Measurements from ENCODE around the gene GIMAP6.
"Not testable (repeated sequence)": the region's sequence is repeated elsewhere in the genome, so short reads cannot be mapped to it uniquely, and the experiment has no call there.

The GIMAP6 gene

GRCh38 chr7:150631866-150632864 is at the start of gene GIMAP6:
TSS of gene GIMAP6 (minus strand) at chr7:150632385. CDS start at chr7:150630142, 2,243 bp downstream.
- H3K4me3 ChIP-seq (replicated peaks in 1 of 2; ENCODE audit: low read depth in 2 of 2, low read length in 2 of 2) = no peak within 1 kb of the TSS
- no peak for TF ChIP-seq CTCF (IDR thresholded peaks at IDR 0.05; ENCODE audit: low read depth, low read length)
- no peak for DNase-seq (ENCODE audit: low read depth in 2 of 2)

- H3K4me3 ChIP-seq (replicated peaks in 1 of 2; ENCODE audit: low read depth in 2 of 2, low read length in 2 of 2); DNase-seq (ENCODE audit: low read depth in 2 of 2): not testable (repeated sequence)
These were observed 48.2 kb upstream of the GIMAP6 start for GRCh38 chr7:150680364-150680763.

GRCh38 chr7:150678601-150679000 is 46.4 kb upstream of the GIMAP6 start:
- not testable (repeated sequence) for DNase-seq (ENCODE audit: low read depth in 2 of 2)

GRCh38 chr7:150676854-150677253 is 44.7 kb upstream of the GIMAP6 start:
- not testable (repeated sequence) for H3K4me3 ChIP-seq (replicated peaks in 1 of 2; ENCODE audit: low read depth in 2 of 2, low read length in 2 of 2); DNase-seq (ENCODE audit: low read depth in 2 of 2)

More at GRCh38 chr7:150678601-150679000, 46.4 kb upstream of the GIMAP6 start:
- not testable (repeated sequence) for H3K4me3 ChIP-seq (replicated peaks in 1 of 2; ENCODE audit: low read depth in 2 of 2, low read length in 2 of 2)

- not testable (repeated sequence) for H3K4me3 ChIP-seq (replicated peaks in 1 of 2; ENCODE audit: low read depth in 2 of 2, low read length in 2 of 2); DNase-seq (ENCODE audit: low read depth in 2 of 2)
These were observed 44.1 kb upstream of the GIMAP6 start for GRCh38 chr7:150676276-150676675.

GRCh38 chr7:150675714-150676113 is 43.5 kb upstream of the GIMAP6 start:
- H3K4me3 ChIP-seq (replicated peaks in 1 of 2; ENCODE audit: low read depth in 2 of 2, low read length in 2 of 2) = no peak overlapping the region
- TF ChIP-seq CTCF (IDR thresholded peaks at IDR 0.05; ENCODE audit: low read depth, low read length) = no peak
- no peak for DNase-seq (ENCODE audit: low read depth in 2 of 2)

GRCh38 chr7:150671798-150672585 is 39.8 kb upstream of the GIMAP6 start:
- DNase-seq (ENCODE audit: low read depth in 2 of 2); H3K4me3 ChIP-seq (replicated peaks in 1 of 2; ENCODE audit: low read depth in 2 of 2, low read length in 2 of 2): not testable (repeated sequence)

GRCh38 chr7:150668977-150669376 is 36.8 kb upstream of the GIMAP6 start:
- TF ChIP-seq CTCF (IDR thresholded peaks at IDR 0.05; ENCODE audit: low read depth, low read length) = no peak
- no peak for DNase-seq (ENCODE audit: low read depth in 2 of 2)
- no peak overlapping the region for H3K4me3 ChIP-seq (replicated peaks in 1 of 2; ENCODE audit: low read depth in 2 of 2, low read length in 2 of 2)

GRCh38 chr7:150668472-150668911 is 36.3 kb upstream of the GIMAP6 start:
- no peak for DNase-seq (ENCODE audit: low read depth in 2 of 2)
- TF ChIP-seq CTCF (IDR thresholded peaks at IDR 0.05; ENCODE audit: low read depth, low read length) = no peak
- H3K4me3 ChIP-seq (replicated peaks in 1 of 2; ENCODE audit: low read depth in 2 of 2, low read length in 2 of 2) = no peak overlapping the region
